GM12878 (cell line): Measurements from ENCODE around the gene TEX22. TPM values are rescaled to one million over a fixed set of nuclear protein-coding genes. Genes with fewer than 3 reads are reported as not detected.

ENCODE experiments used
- ATAC-seq: fragments of 200-7000 bp; cut with Tn5 transposase; 3 replicates; pipeline ENCODE4 v1.9.1; 2020; ENCODE audit warnings: mild to moderate bottlenecking, moderate library complexity
- BruUV-seq: library from RNA; stranded (reverse); fragments of 400-500 nt; replicated peaks from 2 replicates; lab custom pipeline; 2021; lab: Mats Ljungman, UMichigan
- CTCF ChIA-PET: fragments of 300-600 bp; sonication (Branson Sonifier 250); formaldehyde crosslinking; extraction: SDS; loops from one replicate; lab custom pipeline; 2021; ENCODE audit warnings: inconsistent platforms; lab: Yijun Ruan, JAX
- POLR2A ChIA-PET: fragments of 350-600 bp; formaldehyde crosslinking; extraction: SDS; loops from one replicate; lab custom pipeline; 2021; ENCODE audit warnings: inconsistent platforms; lab: Charles Lee
- RAD21 ChIA-PET: fragments of 300-600 bp; sonication (Branson Sonifier 250); formaldehyde crosslinking; loops from one replicate; lab custom pipeline; 2023; ENCODE audit warnings: antibody characterized with exemption; ENCODE audit not compliant: unreplicated experiment; lab: Charles Lee
- SMC1A ChIA-PET: fragments of 300-600 bp; sonication (Branson Sonifier 250); formaldehyde crosslinking; loops from one replicate; lab custom pipeline; 2023; ENCODE audit not compliant: unreplicated experiment, uncharacterized antibody; lab: Charles Lee
- DNase-seq: peaks from one replicate; pipeline ENCODE4 v3.0.0-alpha.2; 2011; ENCODE audit warnings: low read depth, low spot score
- FAIRE-seq: peaks from 3 replicates; lab custom pipeline; 2011; peaks lifted over from hg19 to GRCh38; lab: Jason Lieb, UNC
- H2AFZ ChIP-seq: 2 replicates; pipeline ENCODE4 v1.6.0; 2011; ENCODE audit warnings: low read depth, low read length, control low read depth; ENCODE audit not compliant: control insufficient read depth
- H3K27ac ChIP-seq: 2 replicates; pipeline ENCODE4 v1.5.1; 2011; ENCODE audit warnings: control low read depth; ENCODE audit not compliant: control insufficient read depth, insufficient read depth
- H3K27me3 ChIP-seq, 2 experiments: replicated peaks in 1 of 2; 2 replicates each; pipeline versions ENCODE4 v1.6.0 to v1.6.1; 2011; ENCODE audit warnings: low read length in 1 of 2; ENCODE audit not compliant: control insufficient read depth in 2 of 2, insufficient read depth in 2 of 2
- H3K36me3 ChIP-seq, 2 experiments: 2 replicates each; pipeline ENCODE4 v1.5.1; 2011; ENCODE audit warnings: low read length in 1 of 2; ENCODE audit not compliant: control insufficient read depth in 2 of 2, insufficient read depth in 2 of 2
- H3K4me1 ChIP-seq: 2 replicates; pipeline ENCODE4 v1.6.1; 2011; ENCODE audit warnings: mild to moderate bottlenecking, low read length, moderate library complexity, mixed read lengths; ENCODE audit not compliant: control insufficient read depth, insufficient read depth
- H3K4me2 ChIP-seq: 2 replicates; pipeline ENCODE4 v1.6.0; 2011; ENCODE audit warnings: control low read depth; ENCODE audit not compliant: control insufficient read depth, insufficient read depth
- H3K4me3 ChIP-seq: fragments of 200-600 bp; sonication (generic); 2 replicates; pipeline ENCODE4 v1.5.1; 2016
- H3K79me2 ChIP-seq: 2 replicates; pipeline ENCODE4 v1.6.0; 2011; ENCODE audit warnings: low read length; ENCODE audit not compliant: control insufficient read depth, insufficient read depth
- H3K9ac ChIP-seq: 2 replicates; pipeline ENCODE4 v1.8.0; 2011; ENCODE audit warnings: low read length, control low read depth, mixed read lengths; ENCODE audit not compliant: control insufficient read depth, insufficient read depth
- H3K9me3 ChIP-seq: replicated peaks from 3 replicates; pipeline ENCODE4 v1.5.1; 2011; ENCODE audit warnings: mild to moderate bottlenecking, low read length; ENCODE audit not compliant: control insufficient read depth, insufficient read depth
- H4K20me1 ChIP-seq: 2 replicates; pipeline ENCODE4 v1.6.0; 2011; ENCODE audit not compliant: control insufficient read depth, insufficient read depth
- BCLAF1 ChIP-seq: fragments of 450-650 bp; IDR thresholded peaks from 2 replicates; pipeline ENCODE4 v1.6.1; 2017; ENCODE audit warnings: antibody characterized with exemption, mild to moderate bottlenecking, moderate library complexity
- E2F8 ChIP-seq: fragments of 450-650 bp; IDR thresholded peaks from 2 replicates; pipeline ENCODE4 v1.6.1; 2018; ENCODE audit warnings: mild to moderate bottlenecking, low read depth, moderate library complexity; ENCODE audit not compliant: partially characterized antibody
- PAX8 ChIP-seq: fragments of 450-650 bp; IDR thresholded peaks from 2 replicates; pipeline ENCODE4 v1.6.1; 2017; ENCODE audit warnings: mild to moderate bottlenecking, moderate library complexity
- RAD51 ChIP-seq: fragments of 450-650 bp; IDR thresholded peaks from 2 replicates; pipeline ENCODE4 v1.6.1; 2016; ENCODE audit warnings: moderate library complexity, mild to moderate bottlenecking, inconsistent platforms
- SIN3A ChIP-seq: IDR thresholded peaks from 2 replicates; pipeline ENCODE4 v1.6.1; 2012; ENCODE audit warnings: low read depth, low read length, improper control_type of control experiment
- SP1 ChIP-seq: IDR thresholded peaks from one replicate; pipeline ENCODE4 v1.6.1; 2011; ENCODE audit warnings: low read depth, low read length
- TBL1XR1 ChIP-seq: IDR thresholded peaks from 2 replicates; pipeline ENCODE4 v1.6.1; 2012; ENCODE audit warnings: low read depth, low read length, improper control_type of control experiment
- TCF3 ChIP-seq: IDR thresholded peaks from 2 replicates; pipeline ENCODE4 v1.6.1; 2012; ENCODE audit warnings: low read depth, mild to moderate bottlenecking, low read length, borderline replicate concordance; ENCODE audit not compliant: insufficient read depth
- WGBS: methylation state at CpG from one replicate; pipeline ENCODE4 v1.1.6; 2016; ENCODE audit warnings: low lambda C conversion rate; ENCODE audit not compliant: insufficient replicate concordance, insufficient coverage; ENCODE audit errors: missing lambda C conversion rate; 5-methylcytosine and 5-hydroxymethylcytosine counted together
- in situ Hi-C: fragments of 300-500 bp; cut with MboI; formaldehyde crosslinking; loops from 9 replicates; pipeline ENCODE4 v1.14.3; 2018; ENCODE audit warnings: mixed read lengths
- intact Hi-C: fragments of 100-400 bp; cut with micrococcal nuclease; formaldehyde crosslinking; loops from one replicate; pipeline ENCODE4 v1.14.2; 2022; ENCODE audit not compliant: unreplicated experiment
- polyA plus RNA-seq, 11 experiments: library from polyadenylated mRNA; depleted of rRNA in 4 of 11; unstranded in 6 of 11; stranded (reverse) in 5 of 11; fragments of >200 nt; fragmentation: Nextera tagmentation in 4 of 11; fragmentation: Illumina TruSeq in 1 of 11; extraction: Ambion mirVana in 4 of 11; extraction: Trizol in 1 of 11; gene quantifications; 1 replicate in 1 of 11; 2 replicates in 10 of 11; pipeline versions ENCODE4 v1.2.1 to v1.2.3, GENCODE V29; 2011 to 2016; ENCODE audit warnings: inconsistent platforms in 2 of 11, missing spikeins in 2 of 11, low read depth in 1 of 11
- total RNA-seq, 4 experiments: library from RNA; depleted of rRNA in 3 of 4; stranded (reverse); fragments of >200 nt in 3 of 4; fragmentation: Illumina TruSeq in 1 of 4; extraction: Trizol in 1 of 4; gene quantifications; 2 replicates each; pipeline versions ENCODE4 v1.2.1 to v1.2.3, GENCODE V29; 2013 to 2021

Gene TEX22
- total and polyA plus RNA-seq, 10 of the 15 experiments (the other 5 are each of a cell fraction or from before 2014, with no cell fraction given) = 0.02 to 4.0 (median 0.63) TPM; not detected in 1

- ATAC-seq (peak; percentile 39), FAIRE-seq (no peak), DNase-seq (no peak)
- Histone ChIP-seq H3K9me3 (no peaks in the 10 kb centered on the region), H2AFZ (no peak overlapping the region), H3K9ac (no peak overlapping the region), H3K27me3 (peaks cover 7 to 10% of the 10 kb centered on the region in 2 experiments; a peak in 3 of 4 replicates), H4K20me1 (no peaks in the 10 kb centered on the region), H3K4me1 (no peaks in the 10 kb centered on the region), H3K79me2 (no peaks in the 10 kb centered on the region), H3K27ac (no peak overlapping the region), H3K4me2 (no peak overlapping the region), H3K4me3 (no peak overlapping the region), H3K36me3 (no peaks in the 10 kb centered on the region)
- intact Hi-C loops = no loop called here
- WGBS = 23% methylated on average over 65 of the region's 86 CpGs
- TF ChIP-seq E2F8 = no peak
- no peak for TF ChIP-seq TBL1XR1
- no peak for TF ChIP-seq TCF3
- no peak for TF ChIP-seq BCLAF1
- TF ChIP-seq SP1 = no peak
- TF ChIP-seq SIN3A = no peak
- no peak for TF ChIP-seq RAD51
- no peak for TF ChIP-seq PAX8
- in situ Hi-C loops = no loop called here
- ChIA-PET RAD21 (no interaction called here), SMC1A (no interaction called here), POLR2A (interaction anchor here (0.6 kb wide), 1 partner anchor 310 kb away, joined by 3 read pairs; no protein-coding TSS in a partner anchor), CTCF (interaction anchor here (1.7 kb wide), 1 partner anchor 69 kb away, joined by 4 read pairs; no protein-coding TSS in a partner anchor)
- BruUV-seq = no TSS peak
Measured at GRCh38 chr14:105411017-105411941, 12.9 kb downstream of the TEX22 start.
